ENCODE results near the gene KRTAP10-12. TPM values are rescaled to one million over a fixed set of nuclear protein-coding genes. Genes with fewer than 3 reads are reported as not detected.
A peak's percentile ranks its signal among the peaks of the same experiment; 100 is the strongest.

Gene KRTAP10-12
- total RNA-seq, 4 donors from 2014 or later = not detected

GRCh38 chr21:44697811-44698734, 1.1 kb downstream of the KRTAP10-12 start:
- Histone ChIP-seq H3K27me3 (peaks cover 0 to 85% (median 7%) of the 10 kb centered on the region in 4 donors), H3K4me3 (no peak overlapping the region), H3K36me3 (no peaks in the 10 kb centered on the region), H3K4me1 (no peaks in the 10 kb centered on the region), H3K27ac (replicated peaks in 1 of 4) (no peak overlapping the region), H3K9me3 (peaks cover 0 to 12% (median 8%) of the 10 kb centered on the region in 4 donors)
- TF ChIP-seq POLR2A (IDR thresholded peaks at IDR 0.05; ENCODE audit: low read depth) (no peak), EP300 (IDR thresholded peaks at IDR 0.05) (no peak), POLR2AphosphoS5 (IDR thresholded peaks at IDR 0.05) (no peak), CTCF (IDR thresholded peaks at IDR 0.05) (no peak)
- peak; percentile 88 for DNase-seq (ENCODE audit: extremely low spot score)
- 43% methylated on average over 18 of the region's 35 CpGs for WGBS
- intact Hi-C loops (cut with DNase I) = no loop called here

GRCh38 chr21:44699502-44700001, 2.6 kb downstream of the KRTAP10-12 start:
- WGBS = 52% methylated on average over 17 of the region's 17 CpGs
- Histone ChIP-seq H3K36me3 (no peaks in the 10 kb centered on the region), H3K4me3 (no peak overlapping the region), H3K4me1 (no peaks in the 10 kb centered on the region), H3K27me3 (peaks cover 0 to 100% (median 12%) of the 10 kb centered on the region in 4 donors), H3K9me3 (no peaks in the 10 kb centered on the region), H3K27ac (replicated peaks in 1 of 4) (no peak overlapping the region)
- peak; percentile 47 for DNase-seq (ENCODE audit: extremely low spot score)
- intact Hi-C loops (cut with DNase I) = no loop called here
- TF ChIP-seq POLR2AphosphoS5 (IDR thresholded peaks at IDR 0.05) (no peak), EP300 (IDR thresholded peaks at IDR 0.05) (no peak), POLR2A (IDR thresholded peaks at IDR 0.05; ENCODE audit: low read depth) (no peak), CTCF (IDR thresholded peaks at IDR 0.05) (no peak)

DNA sequence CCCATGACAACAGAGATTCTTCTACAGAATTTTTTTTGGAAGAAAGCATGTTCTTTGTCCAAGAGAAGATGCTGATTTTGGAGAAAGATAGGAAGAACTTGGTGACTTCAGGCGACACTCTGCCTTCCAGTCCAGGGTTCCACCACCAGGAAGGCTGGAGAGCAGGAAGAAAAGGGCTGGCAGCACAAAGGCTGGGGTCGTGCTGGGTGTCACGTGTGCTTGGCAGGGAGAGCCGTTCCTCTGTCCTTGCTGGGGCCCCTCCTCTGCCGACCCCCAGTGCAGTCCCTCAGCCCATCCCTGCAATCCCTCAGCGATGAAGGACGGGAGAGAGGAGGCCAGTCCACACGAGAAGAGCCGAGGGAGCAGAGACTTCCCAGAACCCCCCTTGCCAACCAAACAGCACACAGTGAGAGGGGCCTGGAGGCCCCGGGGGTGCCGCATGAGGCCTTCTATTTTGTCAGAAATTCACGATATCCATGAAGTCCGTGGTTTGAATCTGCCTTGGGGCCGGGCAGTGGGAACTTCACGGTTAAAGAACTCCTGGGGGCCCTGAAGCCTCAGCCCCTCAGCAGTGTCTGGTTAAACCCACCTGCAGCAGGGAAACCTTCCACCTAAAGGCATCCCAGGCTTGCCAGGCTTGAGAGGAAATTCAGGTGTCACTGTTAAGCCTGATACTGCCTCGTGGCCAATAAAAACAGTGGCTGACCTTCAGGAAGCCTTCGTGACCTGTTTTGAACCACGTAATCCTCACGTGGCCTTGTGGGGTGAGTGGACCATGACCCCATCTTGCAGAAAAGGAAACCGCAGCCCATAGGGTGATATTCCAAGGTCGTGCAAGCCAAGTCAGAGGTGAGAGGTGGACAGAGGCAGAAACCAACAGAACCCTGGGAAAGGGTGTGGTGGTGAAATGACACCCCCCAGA, 3.4 kb downstream of the KRTAP10-12 start:
- Histone ChIP-seq H3K9me3 (no peaks in the 10 kb centered on the region), H3K4me3 (no peak overlapping the region), H3K27me3 (peaks cover 0 to 96% (median 12%) of the 10 kb centered on the region in 4 donors), H3K4me1 (no peaks in the 10 kb centered on the region), H3K36me3 (no peaks in the 10 kb centered on the region), H3K27ac (replicated peaks in 1 of 4) (no peak overlapping the region)
- WGBS = 59% methylated on average over 19 of the region's 21 CpGs
- intact Hi-C loops (cut with DNase I) = no loop called here
- peak; percentile 86 for DNase-seq (ENCODE audit: extremely low spot score)
- TF ChIP-seq POLR2AphosphoS5 (IDR thresholded peaks at IDR 0.05) (no peak), CTCF (IDR thresholded peaks at IDR 0.05) (no peak)

DNA sequence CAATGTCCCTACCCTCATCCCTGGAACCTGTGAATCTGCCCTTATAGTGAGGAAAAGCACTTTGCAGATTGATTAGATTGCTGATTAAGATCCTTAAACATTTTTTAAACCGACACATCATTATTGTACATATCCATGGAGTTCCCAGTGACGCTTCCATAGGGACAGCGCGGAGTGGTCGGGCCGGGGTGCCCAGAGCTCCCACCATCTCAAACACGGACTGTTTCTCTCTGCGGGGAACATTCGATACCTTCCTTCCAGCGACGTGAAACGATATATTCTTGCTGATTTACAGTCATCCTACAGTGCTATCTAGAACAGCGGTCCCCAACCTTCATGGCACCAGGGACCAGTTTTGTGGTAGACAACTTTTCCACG, 4.0 kb downstream of the KRTAP10-12 start:
- peak; percentile 84 for DNase-seq (ENCODE audit: extremely low spot score)
- intact Hi-C loops (cut with DNase I) = no loop called here
- Histone ChIP-seq H3K4me1 (no peaks in the 10 kb centered on the region), H3K27ac (replicated peaks in 1 of 4) (no peak overlapping the region), H3K36me3 (no peaks in the 10 kb centered on the region), H3K27me3 (peaks cover 0 to 94% (median 13%) of the 10 kb centered on the region in 4 donors), H3K9me3 (no peaks in the 10 kb centered on the region), H3K4me3 (no peak overlapping the region)
- TF ChIP-seq CTCF (IDR thresholded peaks at IDR 0.05) (no peak), POLR2A (IDR thresholded peaks at IDR 0.05; ENCODE audit: low read depth) (no peak), POLR2AphosphoS5 (IDR thresholded peaks at IDR 0.05) (no peak), EP300 (IDR thresholded peaks at IDR 0.05) (no peak)
- WGBS = 83% methylated on average over 14 of the region's 14 CpGs
